Activated B cell treated with CpG ODN at 0.5 μM for 24 hours (primary cell): ENCODE results near the gene COL12A1. TPM values are rescaled to one million over a fixed set of nuclear protein-coding genes. Genes with fewer than 3 reads are reported as not detected.

ENCODE experiments used
- ATAC-seq: fragments of 200-7000 bp; cut with Tn5 transposase; one replicate; pipeline ENCODE4 v1.10.0; 2021; ENCODE audit warnings: low read depth, mild to moderate bottlenecking, moderate library complexity
- CTCF ChIA-PET: fragments of 350-600 bp; sonication (Branson Sonifier 250); formaldehyde crosslinking; loops from one replicate; lab custom pipeline; 2021; ENCODE audit warnings: antibody characterized with exemption; lab: Charles Lee
- POLR2A ChIA-PET: fragments of 350-600 bp; sonication (Branson Sonifier 250); formaldehyde crosslinking; loops from one replicate; lab custom pipeline; 2021; ENCODE audit warnings: antibody characterized with exemption; lab: Charles Lee
- DNase-seq: peaks from one replicate; pipeline ENCODE4 v3.0.0; 2022
- H3K27ac Mint-ChIP-seq: one replicate; pipeline ENCODE4 v1.8.0; 2020; ENCODE audit warnings: mixed read lengths
- H3K27me3 Mint-ChIP-seq: one replicate; pipeline ENCODE4 v1.8.0; 2021; ENCODE audit warnings: mixed read lengths
- H3K36me3 Mint-ChIP-seq: one replicate; pipeline ENCODE4 v1.8.0; 2021; ENCODE audit warnings: low read depth, mixed read lengths
- H3K4me1 Mint-ChIP-seq: one replicate; pipeline ENCODE4 v1.8.0; 2021; ENCODE audit warnings: mixed read lengths
- H3K4me3 Mint-ChIP-seq: one replicate; pipeline ENCODE4 v1.8.0; 2020; ENCODE audit warnings: mild to moderate bottlenecking, mixed read lengths
- H3K9me3 Mint-ChIP-seq: one replicate; pipeline ENCODE4 v1.8.0; 2020; ENCODE audit warnings: mixed read lengths
- intact Hi-C: fragments of 100-400 bp; cut with micrococcal nuclease; formaldehyde crosslinking; loops from one replicate; pipeline ENCODE4 v1.15.1; 2024
- total RNA-seq: library from RNA; stranded (reverse); gene quantifications from 2 replicates; pipeline ENCODE4 v1.2.3, GENCODE V29; 2022
- TF ChIP-seq, protein P1 (sequence below): fragments of 200-600 bp; IDR thresholded peaks from one replicate; pipeline ENCODE4 v1.8.0; 2022; ENCODE audit warnings: antibody characterized with exemption, mild to moderate bottlenecking

The COL12A1 gene
- total RNA-seq, 1 donor from 2014 or later, result not detected

DNA sequence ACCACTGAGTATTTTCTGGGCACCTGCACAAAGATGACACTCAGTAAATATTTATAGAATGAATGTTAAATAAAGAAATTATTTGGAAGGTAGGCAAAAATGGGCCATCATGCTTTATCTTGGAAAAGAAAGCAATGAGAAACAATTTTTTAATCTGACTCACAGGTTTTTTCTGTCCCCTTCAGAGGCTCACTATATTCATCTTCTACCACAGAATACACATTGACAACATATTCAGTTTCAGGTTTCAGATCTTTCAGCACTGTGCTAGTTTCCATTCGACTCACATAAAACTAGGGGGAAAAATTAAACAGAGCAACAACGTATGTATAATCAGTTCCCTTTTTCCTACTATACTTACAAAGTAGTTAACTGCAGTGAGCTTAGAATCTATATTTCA is 58.3 kb downstream of the COL12A1 start:
- intact Hi-C loops, result no loop called here
- Mint-ChIP-seq H3K36me3 (no peaks in the 10 kb centered on the region), H3K27me3 (peaks cover 3% of the 10 kb centered on the region), H3K4me3 (no peak overlapping the region), H3K4me1 (no peaks in the 10 kb centered on the region), H3K9me3 (no peaks in the 10 kb centered on the region), H3K27ac (no peak overlapping the region)
- no peak for DNase-seq
- ATAC-seq, result no peak
- ChIA-PET POLR2A (no interaction called here), CTCF (no interaction called here)
- TF ChIP-seq, protein P1, sequence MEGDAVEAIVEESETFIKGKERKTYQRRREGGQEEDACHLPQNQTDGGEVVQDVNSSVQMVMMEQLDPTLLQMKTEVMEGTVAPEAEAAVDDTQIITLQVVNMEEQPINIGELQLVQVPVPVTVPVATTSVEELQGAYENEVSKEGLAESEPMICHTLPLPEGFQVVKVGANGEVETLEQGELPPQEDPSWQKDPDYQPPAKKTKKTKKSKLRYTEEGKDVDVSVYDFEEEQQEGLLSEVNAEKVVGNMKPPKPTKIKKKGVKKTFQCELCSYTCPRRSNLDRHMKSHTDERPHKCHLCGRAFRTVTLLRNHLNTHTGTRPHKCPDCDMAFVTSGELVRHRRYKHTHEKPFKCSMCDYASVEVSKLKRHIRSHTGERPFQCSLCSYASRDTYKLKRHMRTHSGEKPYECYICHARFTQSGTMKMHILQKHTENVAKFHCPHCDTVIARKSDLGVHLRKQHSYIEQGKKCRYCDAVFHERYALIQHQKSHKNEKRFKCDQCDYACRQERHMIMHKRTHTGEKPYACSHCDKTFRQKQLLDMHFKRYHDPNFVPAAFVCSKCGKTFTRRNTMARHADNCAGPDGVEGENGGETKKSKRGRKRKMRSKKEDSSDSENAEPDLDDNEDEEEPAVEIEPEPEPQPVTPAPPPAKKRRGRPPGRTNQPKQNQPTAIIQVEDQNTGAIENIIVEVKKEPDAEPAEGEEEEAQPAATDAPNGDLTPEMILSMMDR, result no peak

- no peaks in the 10 kb centered on the region for H3K4me1 Mint-ChIP-seq
- POLR2A ChIA-PET, result no interaction called here
- no peak overlapping the region for H3K4me3 Mint-ChIP-seq
- DNase-seq, result no peak
- no peaks in the 10 kb centered on the region for H3K9me3 Mint-ChIP-seq
- no peaks in the 10 kb centered on the region for H3K36me3 Mint-ChIP-seq
- CTCF ChIA-PET, result no interaction called here
- TF ChIP-seq, protein P1, result no peak
- ATAC-seq, result no peak
- H3K27me3 Mint-ChIP-seq, result peaks cover 3% of the 10 kb centered on the region
- intact Hi-C loops, result no loop called here
- no peak overlapping the region for H3K27ac Mint-ChIP-seq
Measured at GRCh38 chr6:75145976-75146375, 59.9 kb downstream of the COL12A1 start.

DNA sequence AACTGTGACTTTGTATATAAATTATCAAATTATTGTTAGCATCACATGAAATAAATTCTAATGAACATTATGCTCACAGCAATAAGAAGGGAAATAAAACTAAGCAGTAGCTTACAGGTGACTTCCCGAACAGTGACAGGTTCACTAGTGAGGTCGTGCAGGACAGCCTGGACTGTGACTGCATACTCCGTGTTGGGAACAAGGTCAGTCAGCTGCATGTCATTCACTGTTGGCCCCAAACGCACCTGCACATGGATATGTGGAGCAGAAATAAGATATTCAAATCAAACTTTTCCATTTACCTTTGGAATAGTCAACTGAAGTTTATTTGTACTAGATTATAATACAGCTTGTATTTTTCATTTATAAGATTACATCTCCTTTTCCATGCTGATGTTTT is 60.6 kb downstream of the COL12A1 start:
- Mint-ChIP-seq H3K9me3 (no peaks in the 10 kb centered on the region), H3K27ac (no peak overlapping the region), H3K4me1 (no peaks in the 10 kb centered on the region), H3K27me3 (no peaks in the 10 kb centered on the region), H3K4me3 (no peak overlapping the region), H3K36me3 (no peaks in the 10 kb centered on the region)
- ATAC-seq, result no peak
- CTCF ChIA-PET, result no interaction called here
- intact Hi-C loops, result no loop called here
- no peak for DNase-seq
- TF ChIP-seq, protein P1, result no peak
- POLR2A ChIA-PET, result no interaction called here

DNA sequence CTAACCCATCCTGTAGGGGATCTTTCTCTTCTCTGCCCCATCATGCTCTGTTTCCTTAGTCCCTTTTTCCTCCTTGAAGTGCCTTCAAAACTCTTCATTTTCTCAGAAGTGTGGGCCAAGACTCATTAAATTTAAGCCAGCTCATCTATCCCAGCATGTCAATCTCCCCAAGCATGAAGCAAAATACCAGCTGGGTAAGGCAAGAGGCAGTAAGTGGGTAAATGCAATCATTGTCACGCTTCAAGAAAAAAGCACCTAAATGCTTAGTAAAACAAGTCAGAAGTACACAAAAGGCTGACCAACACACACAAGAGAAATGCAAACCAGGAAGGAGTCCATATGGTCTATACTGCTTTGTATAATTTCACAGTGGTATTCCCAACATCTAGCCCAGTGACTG is 61.5 kb downstream of the COL12A1 start:
- TF ChIP-seq, protein P1, result no peak
- Mint-ChIP-seq H3K36me3 (no peaks in the 10 kb centered on the region), H3K4me3 (no peak overlapping the region), H3K4me1 (no peaks in the 10 kb centered on the region), H3K27me3 (no peaks in the 10 kb centered on the region), H3K9me3 (no peaks in the 10 kb centered on the region), H3K27ac (no peak overlapping the region)
- intact Hi-C loops, result no loop called here
- DNase-seq (no peak), ATAC-seq (no peak)
- POLR2A ChIA-PET, result no interaction called here
- CTCF ChIA-PET, result no interaction called here

DNA sequence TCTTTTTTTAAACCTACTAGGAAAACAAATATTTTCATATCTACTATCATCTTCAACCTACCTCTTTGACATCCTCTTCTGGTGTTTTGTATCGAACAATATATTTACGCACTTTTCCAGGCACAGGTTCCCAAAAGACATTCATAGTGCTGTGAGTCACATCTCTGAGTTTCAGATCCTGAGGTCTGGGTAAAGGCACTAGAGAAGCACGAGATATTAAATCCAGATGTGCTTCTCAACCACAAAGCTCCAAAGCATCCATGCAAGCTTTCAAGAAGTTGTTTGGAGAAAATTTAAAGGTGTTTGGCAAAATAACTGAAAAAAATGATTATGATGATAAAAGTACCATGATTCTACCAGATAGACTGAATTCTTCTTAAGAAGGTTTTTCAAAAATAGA is 62.7 kb downstream of the COL12A1 start:
- intact Hi-C loops, result no loop called here
- Mint-ChIP-seq H3K9me3 (no peaks in the 10 kb centered on the region), H3K4me3 (no peak overlapping the region), H3K36me3 (no peaks in the 10 kb centered on the region), H3K27me3 (no peaks in the 10 kb centered on the region), H3K4me1 (no peaks in the 10 kb centered on the region), H3K27ac (no peak overlapping the region)
- POLR2A ChIA-PET, result no interaction called here
- CTCF ChIA-PET, result no interaction called here
- ATAC-seq (no peak), DNase-seq (no peak)
- TF ChIP-seq, protein P1, result no peak
